EL (cell line): ENCODE data around the gene ETFRF1.

ENCODE experiments used
- DNase-seq: peaks from one replicate; pipeline ENCODE4 v3.0.0-alpha.2; 2016

ETFRF1 gene, protein sequence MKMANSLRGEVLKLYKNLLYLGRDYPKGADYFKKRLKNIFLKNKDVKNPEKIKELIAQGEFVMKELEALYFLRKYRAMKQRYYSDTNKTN

DNA sequence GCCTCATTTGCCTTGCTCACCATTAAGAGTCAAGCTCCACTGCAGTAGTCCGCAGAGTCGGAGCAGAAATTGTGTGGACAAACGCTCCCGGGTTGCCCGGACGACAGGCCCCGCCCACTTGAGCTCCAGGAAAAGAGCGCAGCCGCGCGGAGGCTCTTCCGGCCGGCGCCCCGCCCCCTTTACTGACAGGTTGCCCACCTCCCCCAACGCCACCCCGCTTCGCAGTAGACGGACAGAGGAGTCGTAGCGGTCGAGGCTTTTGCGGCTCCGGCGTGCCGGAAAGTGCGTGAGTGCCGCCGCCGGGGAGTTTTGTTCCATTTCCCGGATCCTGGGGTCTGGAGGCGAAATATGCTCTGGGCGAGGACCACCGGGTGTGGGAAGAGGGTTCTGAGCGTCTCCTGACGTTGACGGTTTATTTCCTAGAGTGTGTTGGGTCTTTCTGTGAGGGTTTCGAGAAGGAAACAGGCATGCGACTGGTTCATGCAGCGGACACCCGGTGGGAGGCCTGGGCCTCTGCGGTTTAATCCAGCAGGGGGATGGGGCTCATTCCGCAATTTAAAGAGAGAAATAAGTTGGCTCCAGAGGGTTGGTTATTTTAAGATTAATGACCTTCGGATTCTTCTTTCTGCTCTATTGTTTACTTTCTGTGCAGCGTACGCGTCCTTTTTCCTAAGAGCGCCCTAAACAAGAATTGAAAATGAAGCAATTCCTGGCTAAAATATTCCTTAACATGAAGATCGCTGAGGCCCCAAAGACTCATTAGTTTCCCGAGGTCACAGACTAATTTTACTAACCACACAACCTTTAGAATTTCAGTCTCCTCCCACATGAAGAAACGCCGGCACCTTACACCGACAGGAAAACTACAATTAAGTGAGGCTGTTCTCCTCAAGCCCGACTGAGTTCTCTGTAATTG, at the start of gene ETFRF1, which contains the start of gene DNAI7:
ETFRF1 (plus strand) TSS at position 182 of the 916 bp plus-strand sequence. CDS start 8,720 bp downstream, outside the sequence.
DNAI7 (minus strand) TSS at position 105 of the 916 bp plus-strand sequence; CDS start at position 23, 82 bp downstream.
- peak; percentile 94 for DNase-seq

- DNase-seq = no peak
Observed at GRCh38 chr12:25146686-25147085, 48.4 kb upstream of the ETFRF1 start.

DNA sequence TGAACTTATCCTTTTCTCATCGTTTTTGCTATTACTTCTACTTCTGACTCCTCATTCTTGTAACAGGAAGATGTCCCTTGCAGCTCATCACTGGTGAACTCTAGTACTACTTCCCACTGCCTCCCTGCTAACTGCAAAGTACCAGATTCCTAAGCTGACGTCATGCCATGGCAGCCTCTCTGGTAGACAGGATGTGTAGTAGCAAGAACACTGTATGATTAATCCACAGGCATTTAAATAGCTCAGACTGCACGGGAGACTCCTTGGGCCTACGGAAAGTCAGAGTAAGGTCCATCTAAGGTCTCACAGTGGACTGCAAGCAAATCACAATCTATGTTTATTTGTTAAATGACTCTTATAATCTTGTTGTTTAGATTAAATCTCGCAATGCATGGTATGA, 43.6 kb upstream of the ETFRF1 start:
- DNase-seq = peak; percentile 95

- DNase-seq = no peak
Observed at GRCh38 chr12:25152055-25152454, 43.0 kb upstream of the ETFRF1 start.

DNA sequence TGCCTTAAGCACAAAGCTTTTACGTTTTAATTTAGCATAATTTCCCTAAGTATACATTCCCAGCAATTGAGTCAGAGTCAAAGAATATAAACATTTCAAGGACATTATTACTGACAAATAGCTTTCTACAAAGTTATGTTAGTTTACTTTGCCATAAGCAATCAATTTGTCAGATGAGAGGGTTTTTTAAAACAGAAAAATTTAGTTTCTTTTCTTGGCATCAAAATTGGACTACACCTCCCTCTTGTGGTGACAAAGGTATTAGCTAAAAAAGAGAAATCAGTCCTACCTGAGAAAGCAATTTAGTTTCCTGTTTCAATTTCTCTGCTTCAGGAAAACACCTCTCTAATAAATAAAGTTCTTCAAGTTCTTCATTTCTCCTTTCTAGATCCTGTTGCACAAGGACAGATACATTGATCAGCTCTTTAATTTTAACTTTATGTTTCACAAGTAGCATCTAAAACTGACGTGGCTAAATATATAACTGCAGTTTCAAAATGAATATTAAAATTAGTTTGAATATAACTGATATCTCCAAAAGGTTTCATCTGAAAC, 39.9 kb upstream of the ETFRF1 start:
- DNase-seq = peak; percentile 59

- DNase-seq = no peak
Observed at GRCh38 chr12:25156061-25156460, 39.0 kb upstream of the ETFRF1 start.

DNA sequence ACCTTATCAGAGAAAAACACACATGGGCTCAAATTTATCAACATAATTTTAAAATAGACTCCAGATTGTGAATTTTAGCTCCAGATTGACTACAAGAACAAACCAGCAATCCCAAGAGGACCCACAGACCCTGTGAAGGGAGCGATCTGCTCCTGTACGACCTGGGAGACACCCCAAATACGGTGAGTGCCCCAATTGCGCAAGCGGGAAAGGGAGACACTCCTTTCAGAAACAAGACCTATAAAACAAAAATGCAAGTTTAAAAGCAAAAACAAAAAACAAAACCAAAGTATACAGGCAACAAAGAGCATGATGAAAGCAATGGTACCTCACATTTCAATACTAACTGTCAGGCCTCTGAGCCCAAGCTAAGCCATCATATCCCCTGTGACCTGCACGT, 32.2 kb upstream of the ETFRF1 start:
- DNase-seq = no peak

DNA sequence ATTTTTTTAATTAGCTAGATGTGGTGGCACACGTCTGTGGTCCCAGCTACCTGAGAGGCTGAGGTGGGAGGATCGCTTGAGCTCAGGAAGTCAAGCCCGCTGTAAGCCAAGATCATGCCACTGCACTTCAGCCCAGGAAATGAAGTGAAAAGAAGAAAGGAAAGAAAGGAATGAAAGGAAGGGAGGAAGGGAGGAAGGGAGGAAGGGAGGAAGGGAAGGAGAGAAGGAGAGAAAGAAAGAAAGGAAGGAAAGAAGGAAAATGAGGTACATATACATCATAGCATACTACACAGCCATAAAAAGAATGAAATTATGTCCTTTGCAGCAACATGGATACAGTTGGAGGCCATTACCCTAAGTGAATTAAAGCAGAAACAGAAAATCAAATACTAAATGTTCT, 12.3 kb upstream of the ETFRF1 start:
- no peak for DNase-seq

DNA sequence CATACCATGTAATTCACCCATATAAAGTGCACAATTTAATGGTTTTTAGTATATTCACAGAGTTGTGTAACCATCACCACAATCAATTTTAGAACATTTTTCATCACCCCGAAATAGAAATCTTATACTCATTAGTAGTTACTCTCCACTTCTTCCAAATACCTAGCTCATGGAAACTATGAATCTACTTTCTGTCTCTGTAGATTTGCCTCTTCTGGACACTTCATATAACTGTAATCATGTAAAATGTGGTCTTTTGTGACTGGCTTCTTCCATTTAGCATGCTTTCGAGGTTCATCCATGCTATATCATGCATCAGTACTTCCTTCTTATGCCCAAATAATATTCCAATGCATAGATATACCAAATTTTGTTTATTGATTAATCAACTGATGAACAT, 10.9 kb upstream of the ETFRF1 start:
- DNase-seq = no peak

DNA sequence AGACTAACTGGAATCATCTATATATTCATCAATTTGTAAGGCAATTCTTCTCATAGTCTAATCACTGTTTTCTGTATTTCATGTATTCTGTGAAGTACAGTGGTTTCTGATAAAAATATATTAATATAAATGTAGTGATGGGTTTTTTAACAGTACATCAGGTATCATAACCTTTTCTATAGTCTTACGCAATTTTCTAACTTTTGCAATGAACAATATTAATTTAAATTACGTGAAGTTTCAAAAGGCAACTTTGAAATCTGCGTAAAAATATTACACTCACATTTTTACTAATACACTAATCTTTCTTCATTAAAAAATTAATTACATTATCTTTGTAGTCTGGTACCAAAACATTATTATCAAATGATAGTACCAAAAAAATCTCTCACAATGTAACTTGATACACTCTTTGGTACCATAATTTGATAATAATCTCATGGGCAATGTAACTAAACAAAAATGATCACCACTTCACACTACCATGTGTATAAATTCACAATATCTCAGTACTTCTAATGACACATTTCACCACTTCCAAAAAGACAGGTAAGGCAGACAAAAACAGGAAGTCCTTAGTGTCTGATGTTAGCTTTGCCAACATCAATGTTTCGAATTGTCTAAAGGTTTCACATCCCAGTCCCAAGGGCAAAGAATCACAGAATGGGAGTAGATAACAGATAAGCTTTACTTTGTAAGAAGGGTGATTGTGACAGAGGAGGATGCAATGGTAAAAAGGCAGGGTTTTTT, 8.8 kb upstream of the ETFRF1 start:
- DNase-seq = no peak

- no peak for DNase-seq
Observed at GRCh38 chr12:25186788-25187402, 8.1 kb upstream of the ETFRF1 start.

- peak; percentile 87 for DNase-seq
Observed at GRCh38 chr12:25187781-25188180, 7.3 kb upstream of the ETFRF1 start.

- no peak for DNase-seq
Observed at GRCh38 chr12:25189656-25190055, 5.4 kb upstream of the ETFRF1 start.

DNA sequence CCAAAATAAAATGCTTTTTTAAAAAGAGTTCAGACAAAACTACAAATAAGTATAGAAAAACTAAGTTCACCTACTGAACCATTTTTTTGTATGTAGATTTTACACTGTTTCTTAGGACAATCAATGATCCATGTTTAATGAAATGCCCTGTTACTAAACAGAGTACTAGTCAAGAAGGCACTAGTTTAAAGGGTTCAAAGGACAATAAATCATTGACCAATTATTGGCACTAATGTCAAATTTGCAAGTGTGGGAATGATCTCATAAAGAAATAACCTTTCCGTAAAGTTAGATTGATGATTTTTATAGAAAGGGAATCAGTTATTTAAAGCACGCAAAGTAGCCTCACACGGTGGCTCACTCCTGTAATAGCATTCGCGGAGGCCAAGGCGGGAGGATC, 4.2 kb upstream of the ETFRF1 start:
- no peak for DNase-seq

GRCh38 chr12:25194214-25194613, 823 bp upstream of the ETFRF1 start:
- DNase-seq = no peak

GRCh38 chr12:25194722-25195055, 348 bp upstream of the ETFRF1 start:
- DNase-seq = no peak

DNA sequence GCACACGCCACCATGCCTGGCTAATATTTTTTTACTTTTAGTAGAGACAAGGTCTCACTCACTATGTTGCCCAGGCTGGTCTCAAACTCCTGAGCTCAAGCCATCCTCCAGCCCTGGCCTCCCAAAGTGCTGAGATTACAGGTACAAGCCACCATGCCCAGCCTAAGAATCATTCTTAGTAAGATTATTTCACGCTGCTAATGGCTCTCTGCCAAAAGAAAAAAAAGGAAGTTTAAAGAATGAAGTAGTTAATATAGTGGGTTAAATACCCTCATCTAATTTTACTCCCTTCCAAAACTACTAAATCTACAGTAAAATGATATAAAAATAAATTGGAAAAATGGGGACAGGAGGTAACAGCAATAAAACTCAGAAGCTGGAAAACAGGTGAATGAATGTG, 2.6 kb downstream of the ETFRF1 start:
- DNase-seq = no peak

- DNase-seq = peak; percentile 61
Observed at GRCh38 chr12:25200703-25201102, 5.7 kb downstream of the ETFRF1 start.

GRCh38 chr12:25202137-25202536, 7.1 kb downstream of the ETFRF1 start:
- DNase-seq = no peak

DNA sequence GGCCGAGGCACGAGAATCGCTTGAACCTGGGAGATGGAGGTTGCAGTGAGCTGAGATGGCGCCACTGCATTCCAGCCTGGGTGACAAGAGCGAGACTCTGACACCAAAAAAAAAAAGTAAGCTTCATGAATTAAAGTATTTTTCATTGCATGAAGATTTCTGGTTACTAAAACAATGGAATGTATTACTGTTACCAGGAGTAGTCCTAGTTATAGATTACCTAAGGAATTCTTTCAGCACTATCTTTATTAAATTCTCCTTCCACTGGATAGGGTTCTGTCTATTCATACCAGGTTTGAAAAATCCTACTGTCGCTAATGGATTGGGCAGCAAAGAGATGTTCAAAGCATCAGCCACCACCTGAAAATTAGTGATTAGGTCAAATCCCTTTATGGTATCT, 12.4 kb downstream of the ETFRF1 start:
- no peak for DNase-seq

- DNase-seq = no peak
Observed at GRCh38 chr12:25207846-25208245, 12.8 kb downstream of the ETFRF1 start.

DNA sequence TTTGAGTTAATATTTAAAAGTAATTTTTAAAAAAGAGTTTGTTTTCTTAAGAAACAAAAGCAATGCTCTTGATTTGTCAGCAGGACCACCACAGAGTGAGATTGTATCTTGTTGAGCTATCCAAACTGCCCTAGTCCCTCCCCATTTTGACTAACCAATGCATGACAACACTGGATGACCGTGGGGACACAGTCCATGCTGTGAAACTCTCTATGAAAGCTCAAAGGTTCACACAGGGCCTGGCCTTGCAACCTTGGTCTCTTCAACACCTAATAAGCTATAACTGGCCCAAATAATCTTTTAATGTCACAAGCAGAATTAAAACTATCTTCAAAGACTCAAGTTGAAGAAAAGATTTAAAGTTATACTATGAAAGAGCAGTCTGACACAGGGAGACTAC, 13.5 kb downstream of the ETFRF1 start:
- no peak for DNase-seq

DNA sequence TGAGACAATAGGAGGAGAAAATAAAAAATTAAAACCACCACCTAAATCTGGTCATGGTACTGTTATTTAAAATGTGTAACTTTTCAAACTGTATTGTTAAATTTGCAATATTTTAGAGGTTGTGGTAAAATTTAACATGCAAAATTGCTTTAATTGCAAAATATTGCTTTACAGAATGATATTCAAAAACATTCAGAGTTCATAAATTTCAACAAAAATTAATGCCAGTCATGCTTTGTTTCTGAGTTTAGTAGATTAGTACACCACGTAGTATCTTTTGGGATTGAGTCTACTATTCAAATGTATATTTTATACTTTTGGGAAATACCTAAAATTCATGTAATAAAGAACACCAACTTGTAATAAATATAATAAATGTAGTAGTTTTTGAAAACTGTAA, 18.3 kb downstream of the ETFRF1 start:
- no peak for DNase-seq
